ENCODE data around the gene GJB5. TPM values are rescaled to one million over a fixed set of nuclear protein-coding genes. Genes with fewer than 3 reads are reported as not detected.
"Not testable (repeated sequence)": the region's sequence is repeated elsewhere in the genome, so short reads cannot be mapped to it uniquely, and the experiment has no call there.

GJB5 gene
- total and polyA plus RNA-seq, 4 donors = 0.17 to 1.6 (median 0.56) TPM

GRCh38 chr1:34768856-34769255 is 14.0 kb downstream of the GJB5 start:
- 81 to 88% methylated on average over 3 of the region's 3 CpGs for WGBS, 2 donors
- no peak for TF ChIP-seq CTCF (IDR thresholded peaks at IDR 0.05; ENCODE audit: control extremely low read depth, extremely low read depth)
- H3K27ac ChIP-seq (ENCODE audit: low read depth in 1 of 2, low read length in 1 of 2) = no peak overlapping the region
- DNase-seq (no peak), ATAC-seq (ENCODE audit: insufficient read depth, low FRiP score) (no peak)
- H3K9ac ChIP-seq (ENCODE audit: insufficient read depth in 1 of 2, low read length in 2 of 2) = no peak overlapping the region
- H3K36me3 ChIP-seq (ENCODE audit: control insufficient read depth in 4 of 4, insufficient read depth in 4 of 4, low read length in 4 of 4) = no peaks in the 10 kb centered on the region
- H3K4me1 ChIP-seq (ENCODE audit: control insufficient read depth in 5 of 5, insufficient read depth in 5 of 5, low read length in 5 of 5) = no peaks in the 10 kb centered on the region
- H3K4me3 ChIP-seq = no peak overlapping the region
- peaks cover 0 to 2% (median 0%) of the 10 kb centered on the region in 3 donors for H3K27me3 ChIP-seq (ENCODE audit: control insufficient read depth in 3 of 3, insufficient read depth in 3 of 3, low read length in 2 of 3)
- peaks cover 0 to 5% (median 0%) of the 10 kb centered on the region in 4 donors for H3K9me3 ChIP-seq (ENCODE audit: control insufficient read depth in 4 of 4, insufficient read depth in 3 of 4, low read length in 3 of 4)

DNA sequence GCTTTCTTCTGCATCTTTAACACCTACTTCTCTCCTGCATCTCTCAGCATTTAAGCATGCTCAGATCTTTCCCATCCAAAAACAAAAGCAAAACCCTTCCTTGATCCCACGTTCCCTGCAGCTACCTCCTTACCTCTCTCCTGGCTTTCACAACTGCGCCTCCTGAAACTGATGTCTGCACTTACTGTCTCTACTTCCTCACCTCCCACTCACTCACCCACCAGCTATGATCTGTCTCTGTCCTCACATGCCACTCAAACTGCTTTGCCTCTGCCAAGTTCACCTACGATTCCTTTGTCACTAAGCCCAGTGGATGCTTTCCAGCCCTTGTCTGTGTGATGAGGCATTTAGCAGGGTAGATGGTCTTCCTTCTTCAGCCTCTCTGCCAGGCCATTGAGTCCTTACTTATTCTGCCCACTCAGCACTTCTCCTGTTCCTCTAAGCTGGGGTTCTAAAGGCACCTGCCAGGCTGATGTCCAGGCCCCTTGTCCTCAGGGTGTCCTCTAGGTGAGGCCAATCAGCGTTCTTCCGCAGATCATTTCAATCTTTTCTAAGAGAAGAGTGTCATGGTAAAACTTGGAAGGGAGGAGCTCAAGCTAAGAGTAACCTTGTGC is 16.2 kb downstream of the GJB5 start:
- Histone ChIP-seq H3K27ac (ENCODE audit: low read depth in 1 of 2, low read length in 1 of 2) (no peak overlapping the region), H3K9ac (ENCODE audit: insufficient read depth in 1 of 2, low read length in 2 of 2) (no peak overlapping the region), H3K9me3 (ENCODE audit: control insufficient read depth in 4 of 4, insufficient read depth in 3 of 4, low read length in 3 of 4) (peaks cover 0 to 1% (median 0%) of the 10 kb centered on the region in 4 donors), H3K27me3 (ENCODE audit: control insufficient read depth in 3 of 3, insufficient read depth in 3 of 3, low read length in 2 of 3) (peaks cover 0 to 2% (median 0%) of the 10 kb centered on the region in 3 donors), H3K4me3 (no peak overlapping the region), H3K36me3 (ENCODE audit: control insufficient read depth in 4 of 4, insufficient read depth in 4 of 4, low read length in 4 of 4) (no peaks in the 10 kb centered on the region), H3K4me1 (ENCODE audit: control insufficient read depth in 5 of 5, insufficient read depth in 5 of 5, low read length in 5 of 5) (no peaks in the 10 kb centered on the region)
- no peak for DNase-seq
- no peak for ATAC-seq (ENCODE audit: insufficient read depth, low FRiP score)
- no peak for TF ChIP-seq CTCF (IDR thresholded peaks at IDR 0.05; ENCODE audit: control extremely low read depth, extremely low read depth)
- 86 to 94% methylated on average over 5 of the region's 5 CpGs for WGBS, 2 donors

DNA sequence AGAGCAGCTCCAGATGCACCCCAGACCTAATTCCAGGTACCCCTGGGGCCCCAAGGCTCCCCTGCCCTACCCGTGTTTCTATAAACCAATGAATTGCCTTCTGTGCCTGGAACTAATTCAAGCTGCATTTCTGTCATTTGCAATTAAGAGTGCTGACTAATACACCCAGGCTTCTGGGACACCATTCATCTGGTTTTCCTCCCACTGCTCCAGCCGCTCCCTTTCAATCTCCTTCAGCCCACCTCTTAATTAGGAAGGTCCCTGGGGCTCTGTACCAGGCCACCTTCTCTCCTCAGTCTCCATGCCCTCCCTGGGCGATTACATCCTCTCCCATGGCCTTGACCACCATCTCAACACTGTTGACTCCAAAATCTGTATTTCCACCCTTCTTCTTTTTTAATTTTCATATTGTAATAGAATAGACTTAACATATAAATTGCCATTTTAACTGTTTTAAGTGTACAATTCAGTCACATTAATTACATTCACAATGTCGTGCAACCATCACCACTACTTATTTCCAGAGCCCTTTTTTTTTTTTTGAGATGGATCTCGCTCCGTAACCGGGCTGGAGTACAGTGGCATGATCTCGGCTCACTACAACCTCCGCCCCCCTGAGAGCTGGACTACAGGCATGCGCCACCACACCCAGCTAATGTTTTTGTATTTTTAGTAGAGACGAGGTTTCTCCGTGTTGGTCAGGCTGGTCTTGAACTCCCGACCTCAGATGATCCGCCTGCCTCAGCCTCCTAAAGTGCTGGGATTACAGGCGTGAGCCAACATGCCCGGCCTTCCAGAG is 16.9 kb downstream of the GJB5 start:
- no peak overlapping the region for H3K9ac ChIP-seq (ENCODE audit: insufficient read depth in 1 of 2, low read length in 2 of 2)
- no peaks in the 10 kb centered on the region for H3K4me1 ChIP-seq (ENCODE audit: control insufficient read depth in 5 of 5, insufficient read depth in 5 of 5, low read length in 5 of 5)
- peaks cover 0 to 1% (median 0%) of the 10 kb centered on the region in 4 donors for H3K9me3 ChIP-seq (ENCODE audit: control insufficient read depth in 4 of 4, insufficient read depth in 3 of 4, low read length in 3 of 4)
- no peak for TF ChIP-seq CTCF (IDR thresholded peaks at IDR 0.05; ENCODE audit: control extremely low read depth, extremely low read depth)
- ATAC-seq (ENCODE audit: insufficient read depth, low FRiP score) (no peak), DNase-seq (no peak)
- H3K36me3 ChIP-seq (ENCODE audit: control insufficient read depth in 4 of 4, insufficient read depth in 4 of 4, low read length in 4 of 4) = no peaks in the 10 kb centered on the region
- H3K27me3 ChIP-seq (ENCODE audit: control insufficient read depth in 3 of 3, insufficient read depth in 3 of 3, low read length in 2 of 3) = peaks cover 0 to 2% (median 0%) of the 10 kb centered on the region in 3 donors
- no peak overlapping the region for H3K4me3 ChIP-seq
- no peak overlapping the region for H3K27ac ChIP-seq (ENCODE audit: low read depth in 1 of 2, low read length in 1 of 2)
- 89 to 93% methylated on average over 16 of the region's 16 CpGs for WGBS, 2 donors

DNA sequence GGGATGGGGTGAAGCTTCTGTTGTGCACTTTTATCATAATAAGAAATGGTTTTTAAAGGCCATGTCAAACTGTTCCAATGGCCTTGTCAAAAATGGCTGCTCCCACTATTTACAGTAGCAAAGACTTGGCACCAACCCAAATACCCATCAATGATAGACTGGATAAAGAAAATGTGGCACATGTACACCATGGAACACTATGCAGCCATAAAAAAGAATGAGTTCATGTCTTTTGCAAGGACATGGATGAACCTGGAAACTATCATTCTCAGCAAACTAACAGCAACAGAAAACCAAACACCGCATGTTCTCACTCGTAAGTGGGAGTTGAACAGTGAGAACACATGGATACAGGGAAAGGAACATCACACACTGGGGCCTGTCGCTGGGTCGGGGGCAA is 18.3 kb downstream of the GJB5 start:
- H3K27ac ChIP-seq (ENCODE audit: low read depth in 1 of 2, low read length in 1 of 2); H3K9ac ChIP-seq (ENCODE audit: insufficient read depth in 1 of 2, low read length in 2 of 2); ATAC-seq (ENCODE audit: insufficient read depth, low FRiP score); H3K4me3 ChIP-seq; DNase-seq; H3K36me3 ChIP-seq (ENCODE audit: control insufficient read depth in 4 of 4, insufficient read depth in 4 of 4, low read length in 4 of 4); H3K27me3 ChIP-seq (ENCODE audit: control insufficient read depth in 3 of 3, insufficient read depth in 3 of 3, low read length in 2 of 3); H3K9me3 ChIP-seq (ENCODE audit: control insufficient read depth in 4 of 4, insufficient read depth in 3 of 4, low read length in 3 of 4); H3K4me1 ChIP-seq (ENCODE audit: control insufficient read depth in 5 of 5, insufficient read depth in 5 of 5, low read length in 5 of 5): not testable (repeated sequence)
- 86 to 87% methylated on average over 4 of the region's 4 CpGs for WGBS, 2 donors
